Panc1 (cell line): Measurements from ENCODE around the gene LANCL1. TPM values are rescaled to one million over a fixed set of nuclear protein-coding genes. Genes with fewer than 3 reads are reported as not detected.

Experiments
- ATAC-seq: fragments of 200-7000 bp; cut with Tn5 transposase; 2 replicates; pipeline ENCODE4 v1.9.1; 2020; ENCODE audit warnings: mild to moderate bottlenecking, moderate library complexity
- BruUV-seq: library from RNA; stranded (reverse); fragments of 400-500 nt; replicated peaks from 2 replicates; lab custom pipeline; 2021; lab: Mats Ljungman, UMichigan
- CTCF ChIA-PET: fragments of 300-600 bp; sonication (Branson Sonifier 250); formaldehyde crosslinking; loops from one replicate; lab custom pipeline; 2022; ENCODE audit warnings: antibody characterized with exemption; lab: Charles Lee
- POLR2A ChIA-PET: fragments of 300-600 bp; sonication (Branson Sonifier 250); formaldehyde crosslinking; loops from one replicate; lab custom pipeline; 2022; ENCODE audit warnings: antibody characterized with exemption; lab: Charles Lee
- DNase-seq: peaks from one replicate; pipeline ENCODE4 v3.0.0-alpha.2; 2010; ENCODE audit warnings: low read depth, low spot score
- H3K27ac ChIP-seq: 2 replicates; pipeline ENCODE4 v1.5.1; 2011; ENCODE audit warnings: mild to moderate bottlenecking, low read length, inconsistent platforms
- H3K27me3 ChIP-seq: fragments of 200-500 bp; sonication (Bioruptor generic); 2 replicates; pipeline ENCODE4 v1.6.0; 2014; ENCODE audit warnings: low read length, inconsistent platforms; ENCODE audit not compliant: control insufficient read depth, insufficient read depth
- H3K36me3 ChIP-seq: fragments of 200-500 bp; sonication (Bioruptor generic); 2 replicates; pipeline ENCODE4 v1.5.1; 2014; ENCODE audit warnings: inconsistent platforms, mild to moderate bottlenecking, low read length, moderate library complexity; ENCODE audit not compliant: control insufficient read depth, insufficient read depth
- H3K4me1 ChIP-seq: 2 replicates; pipeline ENCODE4 v1.5.1; 2011; ENCODE audit warnings: inconsistent platforms, mild to moderate bottlenecking, low read length, moderate library complexity; ENCODE audit not compliant: control insufficient read depth, insufficient read depth
- H3K4me3 ChIP-seq, 2 experiments: 2 replicates each; pipeline ENCODE4 v1.5.1; 2011 to 2012; ENCODE audit warnings: low read depth in 2 of 2, low read length in 2 of 2, mild to moderate bottlenecking in 2 of 2, inconsistent platforms in 1 of 2, moderate library complexity in 1 of 2
- H3K9me3 ChIP-seq: fragments of 200-500 bp; sonication (Bioruptor generic); 2 replicates; pipeline ENCODE4 v1.5.1; 2014; ENCODE audit warnings: low read depth, mild to moderate bottlenecking, inconsistent platforms, low read length, moderate library complexity; ENCODE audit not compliant: control insufficient read depth, insufficient read depth
- POLR2AphosphoS5 ChIP-seq: IDR thresholded peaks from 2 replicates; pipeline ENCODE4 v1.6.1; 2012; ENCODE audit warnings: mild to moderate bottlenecking, low read depth, low read length, moderate library complexity
- SIN3A ChIP-seq: IDR thresholded peaks from 2 replicates; pipeline ENCODE4 v1.6.1; 2012; ENCODE audit warnings: low read depth, mild to moderate bottlenecking, low read length, moderate library complexity, borderline replicate concordance; ENCODE audit not compliant: insufficient read depth
- TCF7L2 ChIP-seq: IDR thresholded peaks from 2 replicates; pipeline ENCODE4 v1.6.1; 2011; ENCODE audit warnings: mild to moderate bottlenecking, low read depth, low read length, inconsistent platforms
- in situ Hi-C: cut with HindIII; loops from 2 replicates; pipeline ENCODE4 v1.10.0; 2016; ENCODE audit warnings: low sequenced_read_pairs, low pct_unique_long_range_greater_than_20kb
- intact Hi-C: fragments of 100-400 bp; cut with micrococcal nuclease; formaldehyde crosslinking; loops from one replicate; pipeline ENCODE4 v1.10.0; 2022; ENCODE audit not compliant: unreplicated experiment
- total RNA-seq: library from RNA; stranded (reverse); gene quantifications from one replicate; pipeline ENCODE4 v1.2.1, GENCODE V29; 2021; ENCODE audit not compliant: unreplicated experiment
- TF ChIP-seq, protein P1 (sequence below): fragments of 450-650 bp; IDR thresholded peaks from 2 replicates; pipeline ENCODE4 v1.5.1; 2017; ENCODE audit warnings: mild to moderate bottlenecking
- TF ChIP-seq, protein P2 (sequence below), 2 experiments: IDR thresholded peaks; 2 replicates each; pipeline ENCODE4 v1.6.1; 2011 to 2012; ENCODE audit warnings: low read depth in 2 of 2, control low read depth in 1 of 2, low read length in 1 of 2, mild to moderate bottlenecking in 1 of 2, moderate library complexity in 1 of 2; ENCODE audit not compliant: insufficient read depth in 1 of 2

LANCL1 gene
- total RNA-seq, 1 experiment from 2014 or later, result 42.8 TPM

DNA sequence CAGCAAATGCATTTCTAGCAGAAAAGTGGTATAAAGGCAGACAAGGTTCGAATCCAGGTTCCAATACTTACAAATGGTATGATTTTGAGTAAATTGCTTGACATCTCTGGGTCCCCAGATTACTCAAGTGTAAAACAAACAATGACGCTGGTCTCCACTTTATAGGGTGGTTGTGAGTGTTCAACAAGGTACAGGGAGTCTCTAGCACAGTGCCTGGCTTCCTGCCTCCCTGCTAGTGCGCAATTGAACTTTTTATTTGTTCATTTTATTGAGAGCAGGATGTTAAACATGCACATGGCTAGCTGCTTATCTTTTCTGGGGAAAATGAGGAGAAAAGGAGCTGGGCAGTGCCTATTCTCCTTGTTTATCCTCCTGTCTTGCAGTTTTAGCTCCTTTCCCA, 86.7 kb downstream of the LANCL1 start:
- Histone ChIP-seq H3K27me3 (no peaks in the 10 kb centered on the region), H3K4me3 (no peak overlapping the region), H3K27ac (no peak overlapping the region), H3K9me3 (no peaks in the 10 kb centered on the region), H3K36me3 (no peaks in the 10 kb centered on the region), H3K4me1 (no peaks in the 10 kb centered on the region)
- TF ChIP-seq, protein P1, sequence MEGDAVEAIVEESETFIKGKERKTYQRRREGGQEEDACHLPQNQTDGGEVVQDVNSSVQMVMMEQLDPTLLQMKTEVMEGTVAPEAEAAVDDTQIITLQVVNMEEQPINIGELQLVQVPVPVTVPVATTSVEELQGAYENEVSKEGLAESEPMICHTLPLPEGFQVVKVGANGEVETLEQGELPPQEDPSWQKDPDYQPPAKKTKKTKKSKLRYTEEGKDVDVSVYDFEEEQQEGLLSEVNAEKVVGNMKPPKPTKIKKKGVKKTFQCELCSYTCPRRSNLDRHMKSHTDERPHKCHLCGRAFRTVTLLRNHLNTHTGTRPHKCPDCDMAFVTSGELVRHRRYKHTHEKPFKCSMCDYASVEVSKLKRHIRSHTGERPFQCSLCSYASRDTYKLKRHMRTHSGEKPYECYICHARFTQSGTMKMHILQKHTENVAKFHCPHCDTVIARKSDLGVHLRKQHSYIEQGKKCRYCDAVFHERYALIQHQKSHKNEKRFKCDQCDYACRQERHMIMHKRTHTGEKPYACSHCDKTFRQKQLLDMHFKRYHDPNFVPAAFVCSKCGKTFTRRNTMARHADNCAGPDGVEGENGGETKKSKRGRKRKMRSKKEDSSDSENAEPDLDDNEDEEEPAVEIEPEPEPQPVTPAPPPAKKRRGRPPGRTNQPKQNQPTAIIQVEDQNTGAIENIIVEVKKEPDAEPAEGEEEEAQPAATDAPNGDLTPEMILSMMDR, result no peak
- TF ChIP-seq, protein P2, sequence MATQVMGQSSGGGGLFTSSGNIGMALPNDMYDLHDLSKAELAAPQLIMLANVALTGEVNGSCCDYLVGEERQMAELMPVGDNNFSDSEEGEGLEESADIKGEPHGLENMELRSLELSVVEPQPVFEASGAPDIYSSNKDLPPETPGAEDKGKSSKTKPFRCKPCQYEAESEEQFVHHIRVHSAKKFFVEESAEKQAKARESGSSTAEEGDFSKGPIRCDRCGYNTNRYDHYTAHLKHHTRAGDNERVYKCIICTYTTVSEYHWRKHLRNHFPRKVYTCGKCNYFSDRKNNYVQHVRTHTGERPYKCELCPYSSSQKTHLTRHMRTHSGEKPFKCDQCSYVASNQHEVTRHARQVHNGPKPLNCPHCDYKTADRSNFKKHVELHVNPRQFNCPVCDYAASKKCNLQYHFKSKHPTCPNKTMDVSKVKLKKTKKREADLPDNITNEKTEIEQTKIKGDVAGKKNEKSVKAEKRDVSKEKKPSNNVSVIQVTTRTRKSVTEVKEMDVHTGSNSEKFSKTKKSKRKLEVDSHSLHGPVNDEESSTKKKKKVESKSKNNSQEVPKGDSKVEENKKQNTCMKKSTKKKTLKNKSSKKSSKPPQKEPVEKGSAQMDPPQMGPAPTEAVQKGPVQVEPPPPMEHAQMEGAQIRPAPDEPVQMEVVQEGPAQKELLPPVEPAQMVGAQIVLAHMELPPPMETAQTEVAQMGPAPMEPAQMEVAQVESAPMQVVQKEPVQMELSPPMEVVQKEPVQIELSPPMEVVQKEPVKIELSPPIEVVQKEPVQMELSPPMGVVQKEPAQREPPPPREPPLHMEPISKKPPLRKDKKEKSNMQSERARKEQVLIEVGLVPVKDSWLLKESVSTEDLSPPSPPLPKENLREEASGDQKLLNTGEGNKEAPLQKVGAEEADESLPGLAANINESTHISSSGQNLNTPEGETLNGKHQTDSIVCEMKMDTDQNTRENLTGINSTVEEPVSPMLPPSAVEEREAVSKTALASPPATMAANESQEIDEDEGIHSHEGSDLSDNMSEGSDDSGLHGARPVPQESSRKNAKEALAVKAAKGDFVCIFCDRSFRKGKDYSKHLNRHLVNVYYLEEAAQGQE (IDR thresholded peaks at IDR 0.05; ENCODE audit: insufficient read depth in 1 of 2, low read depth in 2 of 2, low read length in 1 of 2), result no peak
- POLR2A ChIA-PET, result no interaction called here
- no peak for DNase-seq
- in situ Hi-C loops (no loop called here), intact Hi-C loops (no loop called here)
- CTCF ChIA-PET, result no interaction called here
- ATAC-seq, result no peak
- BruUV-seq, result no TSS peak

GRCh38 chr2:210388148-210388547, 88.4 kb downstream of the LANCL1 start:
- no peaks in the 10 kb centered on the region for H3K4me1 ChIP-seq
- intact Hi-C loops, result no loop called here
- BruUV-seq, result no TSS peak
- ChIA-PET CTCF (no interaction called here), POLR2A (no interaction called here)
- H3K27ac ChIP-seq, result no peak overlapping the region
- DNase-seq (no peak), ATAC-seq (no peak)
- no peaks in the 10 kb centered on the region for H3K27me3 ChIP-seq
- in situ Hi-C loops, result no loop called here
- H3K36me3 ChIP-seq, result no peaks in the 10 kb centered on the region
- no peaks in the 10 kb centered on the region for H3K9me3 ChIP-seq
- TF ChIP-seq SIN3A (no peak), TCF7L2 (no peak), POLR2AphosphoS5 (no peak)
- TF ChIP-seq, protein P1, result no peak
- TF ChIP-seq, protein P2 (IDR thresholded peaks at IDR 0.05; ENCODE audit: insufficient read depth in 1 of 2, low read depth in 2 of 2, low read length in 1 of 2), result no peak
- H3K4me3 ChIP-seq, result no peak overlapping the region
